Activated T-cell treated with anti-CD3 and anti-CD28 coated beads, Interleukin-2, amount 50 U/mL, for 24 hours (primary cell): Measurements from ENCODE around the gene FGD1.
"Not testable (repeated sequence)": the region's sequence is repeated elsewhere in the genome, so short reads cannot be mapped to it uniquely, and the experiment has no call there.

Experiments
- DNase-seq: peaks from one replicate; pipeline ENCODE4 v3.0.0-alpha.2; 2020
- H3K27ac Mint-ChIP-seq: 2 replicates; pipeline ENCODE4 v1.8.0; 2020; ENCODE audit warnings: mild to moderate bottlenecking, mixed read lengths
- H3K27me3 Mint-ChIP-seq: 2 replicates; pipeline ENCODE4 v1.8.0; 2020; ENCODE audit warnings: mixed read lengths
- H3K36me3 Mint-ChIP-seq: 2 replicates; pipeline ENCODE4 v1.8.0; 2020; ENCODE audit warnings: low read depth, mixed read lengths
- H3K4me1 Mint-ChIP-seq: 2 replicates; pipeline ENCODE4 v1.8.0; 2020; ENCODE audit warnings: low read depth, mixed read lengths
- H3K4me3 Mint-ChIP-seq: 2 replicates; pipeline ENCODE4 v1.8.0; 2020; ENCODE audit warnings: mild to moderate bottlenecking, moderate library complexity, mixed read lengths
- H3K9me3 Mint-ChIP-seq: 2 replicates; pipeline ENCODE4 v1.8.0; 2020; ENCODE audit warnings: mixed read lengths

Gene FGD1

GRCh38 chrX:54495814-54496516 lies at the start of gene FGD1:
Gene FGD1 (minus strand): TSS chrX:54496234. CDS start chrX:54495432, 802 bp downstream.
- H3K27ac Mint-ChIP-seq, result no peak within 1 kb of the TSS
- peaks cover 59% of the 10 kb centered on the region for H3K27me3 Mint-ChIP-seq
- DNase-seq, result peak; percentile 61
- H3K4me3 Mint-ChIP-seq, result peak within 1 kb of the TSS; percentile 62
- H3K4me1 Mint-ChIP-seq, result no peaks in the 10 kb centered on the region
- H3K36me3 Mint-ChIP-seq, result no peaks in the 10 kb centered on the region
- no peaks in the 10 kb centered on the region for H3K9me3 Mint-ChIP-seq

GRCh38 chrX:54542239-54542638 lies 46.2 kb upstream of the FGD1 start:
- peaks cover 83% of the 10 kb centered on the region for H3K36me3 Mint-ChIP-seq
- not testable (repeated sequence) for H3K27me3 Mint-ChIP-seq, DNase-seq, H3K27ac Mint-ChIP-seq, H3K9me3 Mint-ChIP-seq, H3K4me1 Mint-ChIP-seq, H3K4me3 Mint-ChIP-seq

DNA sequence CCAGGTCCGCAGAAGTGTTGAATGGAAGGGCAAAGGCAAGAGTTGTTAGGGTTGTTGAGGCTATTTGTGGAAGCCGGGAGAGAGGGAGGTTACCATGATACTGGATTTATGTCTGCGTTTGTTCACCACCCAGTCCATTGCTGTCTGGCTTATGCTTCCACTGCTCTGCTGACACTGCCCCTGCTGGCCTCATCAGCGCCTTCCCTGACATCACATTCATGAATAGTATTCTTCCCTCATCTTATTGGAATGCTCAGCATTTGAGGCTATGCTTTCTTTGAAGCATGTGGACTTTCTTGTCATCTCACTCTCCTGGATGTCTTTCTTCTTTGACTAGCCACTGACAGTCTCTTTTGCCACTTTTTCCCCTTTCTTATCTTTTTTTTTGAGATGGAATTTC lies 44.3 kb upstream of the FGD1 start:
- Mint-ChIP-seq H3K27ac (no peak overlapping the region), H3K36me3 (peaks cover 80% of the 10 kb centered on the region), H3K4me1 (peaks cover 4% of the 10 kb centered on the region), H3K27me3 (peaks cover 5% of the 10 kb centered on the region), H3K4me3 (no peak overlapping the region), H3K9me3 (no peaks in the 10 kb centered on the region)
- no peak for DNase-seq

- peaks cover 79% of the 10 kb centered on the region for H3K36me3 Mint-ChIP-seq
- H3K27me3 Mint-ChIP-seq, result peaks cover 8% of the 10 kb centered on the region
- no peaks in the 10 kb centered on the region for H3K9me3 Mint-ChIP-seq
- no peak for DNase-seq
- peaks cover 36% of the 10 kb centered on the region for H3K4me1 Mint-ChIP-seq
- no peak overlapping the region for H3K4me3 Mint-ChIP-seq
- H3K27ac Mint-ChIP-seq, result no peak overlapping the region
Observed at GRCh38 chrX:54534271-54534670, 38.2 kb upstream of the FGD1 start.

DNA sequence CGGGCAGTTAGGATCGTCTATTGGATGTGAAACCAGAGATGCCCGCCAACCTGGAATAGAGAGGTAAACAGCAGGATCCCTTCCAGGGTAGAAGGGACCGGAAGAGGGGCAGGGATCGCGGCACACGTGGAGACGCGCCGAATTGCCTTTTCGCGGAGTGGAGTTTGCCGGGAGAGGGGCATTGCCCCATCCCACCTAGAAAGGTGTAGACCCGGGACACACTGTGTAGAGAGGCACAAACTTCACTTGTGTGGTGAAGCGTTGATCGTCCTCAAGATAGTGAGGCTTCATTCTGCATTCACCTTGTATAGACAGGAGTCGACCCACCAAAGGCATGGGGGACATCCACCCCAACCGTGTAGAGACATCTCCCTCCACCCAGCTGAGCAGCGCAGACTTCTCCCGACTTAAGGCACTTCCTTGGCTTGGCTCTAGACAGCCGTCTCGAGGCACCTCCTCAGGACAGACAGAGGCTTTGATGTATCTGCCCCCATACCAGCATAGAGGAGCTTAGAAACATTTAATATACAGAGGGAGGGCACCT lies 34.4 kb upstream of the FGD1 start:
- H3K4me3 Mint-ChIP-seq, result peak overlapping the region; percentile 92
- H3K27me3 Mint-ChIP-seq, result peaks cover 3% of the 10 kb centered on the region
- H3K36me3 Mint-ChIP-seq, result peaks cover 52% of the 10 kb centered on the region
- no peaks in the 10 kb centered on the region for H3K9me3 Mint-ChIP-seq
- H3K27ac Mint-ChIP-seq, result peak overlapping the region; percentile 96
- H3K4me1 Mint-ChIP-seq, result peaks cover 34% of the 10 kb centered on the region
- DNase-seq, result no peak

- Mint-ChIP-seq H3K36me3 (peaks cover 51% of the 10 kb centered on the region), H3K9me3 (no peaks in the 10 kb centered on the region), H3K4me3 (peak within 1 kb of the TSS; percentile 92), H3K27me3 (peaks cover 4% of the 10 kb centered on the region), H3K27ac (peak within 1 kb of the TSS; percentile 96), H3K4me1 (peaks cover 33% of the 10 kb centered on the region)
- DNase-seq, result peak; percentile 89
Observed at GRCh38 chrX:54529552-54530356, 33.7 kb upstream of the FGD1 start, which contains the start of gene GNL3L. Gene GNL3L (plus strand): TSS chrX:54530219. CDS start chrX:54532567, 2,348 bp downstream.

- peak overlapping the region; percentile 96 for H3K27ac Mint-ChIP-seq
- H3K4me1 Mint-ChIP-seq, result peaks cover 27% of the 10 kb centered on the region
- peaks cover 7% of the 10 kb centered on the region for H3K27me3 Mint-ChIP-seq
- DNase-seq, result no peak
- no peak overlapping the region for H3K4me3 Mint-ChIP-seq
- H3K36me3 Mint-ChIP-seq, result peaks cover 45% of the 10 kb centered on the region
- H3K9me3 Mint-ChIP-seq, result no peaks in the 10 kb centered on the region
Observed at GRCh38 chrX:54529151-54529550, 33.1 kb upstream of the FGD1 start.

DNA sequence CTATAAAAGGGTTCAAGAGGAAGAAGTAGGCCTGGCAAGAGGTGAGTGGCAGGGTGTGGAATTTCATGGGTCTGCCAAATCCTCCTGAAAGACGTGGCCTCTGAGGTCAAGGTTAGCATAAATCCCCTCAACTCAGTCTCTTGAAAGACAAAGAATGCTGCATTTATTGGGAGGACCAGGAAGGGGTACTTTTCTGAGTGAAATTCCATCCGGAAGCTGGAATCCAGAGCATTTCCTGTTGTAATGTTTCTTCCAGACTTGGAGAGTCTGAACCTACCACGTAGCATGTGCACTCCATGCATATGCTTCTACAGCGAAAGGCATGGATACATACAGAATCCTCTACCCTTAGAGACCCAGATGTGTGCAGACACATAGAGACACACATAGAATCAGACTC lies 13.4 kb upstream of the FGD1 start:
- H3K36me3 Mint-ChIP-seq, result no peaks in the 10 kb centered on the region
- no peak for DNase-seq
- H3K27me3 Mint-ChIP-seq, result peaks cover 28% of the 10 kb centered on the region
- H3K4me1 Mint-ChIP-seq, result no peaks in the 10 kb centered on the region
- no peak overlapping the region for H3K4me3 Mint-ChIP-seq
- H3K27ac Mint-ChIP-seq, result no peak overlapping the region
- H3K9me3 Mint-ChIP-seq, result peaks cover 3% of the 10 kb centered on the region

DNA sequence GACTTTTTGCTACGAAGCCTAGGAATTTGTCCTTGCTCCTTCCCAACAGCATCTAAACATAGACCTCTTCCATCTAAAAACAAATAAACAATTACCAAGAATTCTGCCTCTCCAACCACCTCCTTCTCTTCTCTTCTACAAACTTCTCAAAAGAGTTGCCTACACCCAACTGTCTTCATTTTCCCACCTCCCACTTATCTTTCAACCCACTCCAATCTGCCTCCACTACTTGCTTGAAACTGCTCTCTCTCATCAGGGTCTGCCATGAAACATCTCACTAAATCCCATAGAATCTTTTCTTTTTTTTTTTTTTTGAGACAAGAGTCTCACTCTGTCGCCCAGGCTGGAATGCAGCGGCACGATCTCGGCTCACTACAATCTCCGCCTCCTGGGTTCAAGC lies 902 bp upstream of the FGD1 start:
- DNase-seq, result no peak
- Mint-ChIP-seq H3K4me3 (peak overlapping the region; percentile 37), H3K27me3 (peaks cover 60% of the 10 kb centered on the region)

DNA sequence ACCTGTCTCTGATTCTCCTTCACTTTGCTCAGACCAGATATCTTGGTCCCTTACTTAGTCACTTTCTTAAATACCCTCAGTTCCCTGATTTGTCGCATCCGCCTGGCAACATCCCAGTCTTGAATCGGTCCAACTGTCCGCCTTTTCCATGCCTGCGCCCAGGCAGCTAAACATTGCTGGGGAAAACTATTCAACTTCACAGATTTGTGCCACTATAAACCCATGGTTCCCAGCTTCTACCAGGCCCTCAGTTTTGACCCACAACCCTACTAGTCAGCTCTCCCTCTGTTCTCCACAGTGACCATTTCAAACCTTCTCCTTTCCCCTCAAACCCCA lies 451 bp upstream of the FGD1 start:
- Mint-ChIP-seq H3K4me3 (peak overlapping the region; percentile 37), H3K27me3 (peaks cover 62% of the 10 kb centered on the region), H3K36me3 (no peaks in the 10 kb centered on the region), H3K9me3 (no peaks in the 10 kb centered on the region), H3K27ac (no peak overlapping the region), H3K4me1 (no peaks in the 10 kb centered on the region)
- no peak for DNase-seq

More for the DNA sequence above, 902 bp upstream of the FGD1 start:
- no peaks in the 10 kb centered on the region for H3K4me1 Mint-ChIP-seq
- H3K27ac Mint-ChIP-seq, result no peak overlapping the region
- no peaks in the 10 kb centered on the region for H3K36me3 Mint-ChIP-seq
- H3K9me3 Mint-ChIP-seq, result no peaks in the 10 kb centered on the region

- H3K36me3 Mint-ChIP-seq, result no peaks in the 10 kb centered on the region
- no peak for DNase-seq
- peak overlapping the region; percentile 62 for H3K4me3 Mint-ChIP-seq
- H3K27me3 Mint-ChIP-seq, result peaks cover 55% of the 10 kb centered on the region
- no peak overlapping the region for H3K27ac Mint-ChIP-seq
- H3K9me3 Mint-ChIP-seq, result no peaks in the 10 kb centered on the region
- no peaks in the 10 kb centered on the region for H3K4me1 Mint-ChIP-seq
Observed at GRCh38 chrX:54494989-54495813, 833 bp downstream of the FGD1 start.

GRCh38 chrX:54494166-54494988 lies 1.7 kb downstream of the FGD1 start:
- Mint-ChIP-seq H3K27ac (no peak overlapping the region), H3K9me3 (no peaks in the 10 kb centered on the region), H3K27me3 (peaks cover 51% of the 10 kb centered on the region), H3K4me3 (no peak overlapping the region), H3K4me1 (no peaks in the 10 kb centered on the region), H3K36me3 (no peaks in the 10 kb centered on the region)
- DNase-seq, result no peak

GRCh38 chrX:54492340-54492739 lies 3.7 kb downstream of the FGD1 start:
- no peaks in the 10 kb centered on the region for H3K4me1 Mint-ChIP-seq
- no peaks in the 10 kb centered on the region for H3K36me3 Mint-ChIP-seq
- peaks cover 40% of the 10 kb centered on the region for H3K27me3 Mint-ChIP-seq
- DNase-seq, result no peak
- no peak overlapping the region for H3K27ac Mint-ChIP-seq
- no peaks in the 10 kb centered on the region for H3K9me3 Mint-ChIP-seq
- no peak overlapping the region for H3K4me3 Mint-ChIP-seq

- not testable (repeated sequence) for H3K9me3 Mint-ChIP-seq, H3K4me1 Mint-ChIP-seq, H3K36me3 Mint-ChIP-seq, H3K4me3 Mint-ChIP-seq, DNase-seq, H3K27ac Mint-ChIP-seq
- peaks cover 34% of the 10 kb centered on the region for H3K27me3 Mint-ChIP-seq
Observed at GRCh38 chrX:54489819-54490218, 6.2 kb downstream of the FGD1 start.
